HUES64 (cell line): Measurements from ENCODE around the gene HSPBP1.

Source experiments
- H3K27ac ChIP-seq: 2 replicates; pipeline ENCODE4 v1.7.0; 2013; ENCODE audit warnings: low read depth, low read length, inconsistent platforms
- H3K27me3 ChIP-seq: 2 replicates; pipeline ENCODE4 v1.6.1; 2013; ENCODE audit warnings: mild to moderate bottlenecking, low read length; ENCODE audit not compliant: insufficient read depth
- H3K36me3 ChIP-seq: 2 replicates; pipeline ENCODE4 v1.6.1; 2013; ENCODE audit warnings: mild to moderate bottlenecking, low read length; ENCODE audit not compliant: insufficient read depth
- H3K4me1 ChIP-seq: 2 replicates; pipeline ENCODE4 v1.6.1; 2013; ENCODE audit warnings: mild to moderate bottlenecking, low read length, moderate library complexity; ENCODE audit not compliant: insufficient read depth
- H3K4me3 ChIP-seq: 2 replicates; pipeline ENCODE4 v1.5.1; 2013; ENCODE audit warnings: mild to moderate bottlenecking, low read length, moderate library complexity
- H3K9ac ChIP-seq: 2 replicates; pipeline ENCODE4 v1.6.1; 2013; ENCODE audit warnings: mild to moderate bottlenecking, low read depth, low read length
- H3K9me3 ChIP-seq: 2 replicates; pipeline ENCODE4 v1.6.1; 2013; ENCODE audit warnings: low read depth, low read length; ENCODE audit not compliant: insufficient read depth
- WGBS: fragments of 150-250, 120-280 bp; methylation state at CpG from one replicate; pipeline ENCODE4 v1.1.7; 2013; ENCODE audit warnings: missing lambda C conversion rate; 5-methylcytosine and 5-hydroxymethylcytosine counted together

HSPBP1 gene

DNA sequence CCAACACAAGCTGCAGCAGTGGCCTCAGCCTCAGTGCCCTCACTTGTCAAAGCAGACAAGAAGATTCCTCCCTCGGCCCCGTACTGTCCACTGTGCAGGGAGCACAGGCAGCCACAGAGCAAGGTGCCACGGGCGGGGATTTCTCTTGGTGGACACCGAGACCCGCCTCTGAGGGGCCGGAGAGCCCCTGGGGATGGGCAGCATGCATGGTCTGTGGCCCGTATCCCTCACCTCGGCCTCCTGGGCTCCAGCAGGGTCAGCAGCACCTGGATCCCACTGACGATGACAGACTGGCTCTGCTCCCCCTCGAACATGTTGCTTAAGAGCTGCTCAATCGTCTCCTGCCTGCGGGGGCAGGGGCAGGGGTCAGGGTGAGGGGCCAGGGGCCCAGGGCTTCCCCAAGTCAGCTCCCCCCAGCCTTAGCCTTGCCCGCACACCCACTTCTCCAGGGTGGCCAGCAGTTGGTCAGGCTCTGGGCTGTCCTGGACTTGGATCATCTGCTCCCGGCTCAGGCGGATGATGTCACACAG, 37.9 kb downstream of the HSPBP1 start:
- no peak overlapping the region for H3K27ac ChIP-seq
- H3K9ac ChIP-seq: no peak overlapping the region
- H3K9me3 ChIP-seq: no peaks in the 10 kb centered on the region
- H3K4me3 ChIP-seq: no peak overlapping the region
- peaks cover 93% of the 10 kb centered on the region for H3K36me3 ChIP-seq
- 96% methylated on average over 16 of the region's 16 CpGs for WGBS
- no peaks in the 10 kb centered on the region for H3K4me1 ChIP-seq
- no peaks in the 10 kb centered on the region for H3K27me3 ChIP-seq

DNA sequence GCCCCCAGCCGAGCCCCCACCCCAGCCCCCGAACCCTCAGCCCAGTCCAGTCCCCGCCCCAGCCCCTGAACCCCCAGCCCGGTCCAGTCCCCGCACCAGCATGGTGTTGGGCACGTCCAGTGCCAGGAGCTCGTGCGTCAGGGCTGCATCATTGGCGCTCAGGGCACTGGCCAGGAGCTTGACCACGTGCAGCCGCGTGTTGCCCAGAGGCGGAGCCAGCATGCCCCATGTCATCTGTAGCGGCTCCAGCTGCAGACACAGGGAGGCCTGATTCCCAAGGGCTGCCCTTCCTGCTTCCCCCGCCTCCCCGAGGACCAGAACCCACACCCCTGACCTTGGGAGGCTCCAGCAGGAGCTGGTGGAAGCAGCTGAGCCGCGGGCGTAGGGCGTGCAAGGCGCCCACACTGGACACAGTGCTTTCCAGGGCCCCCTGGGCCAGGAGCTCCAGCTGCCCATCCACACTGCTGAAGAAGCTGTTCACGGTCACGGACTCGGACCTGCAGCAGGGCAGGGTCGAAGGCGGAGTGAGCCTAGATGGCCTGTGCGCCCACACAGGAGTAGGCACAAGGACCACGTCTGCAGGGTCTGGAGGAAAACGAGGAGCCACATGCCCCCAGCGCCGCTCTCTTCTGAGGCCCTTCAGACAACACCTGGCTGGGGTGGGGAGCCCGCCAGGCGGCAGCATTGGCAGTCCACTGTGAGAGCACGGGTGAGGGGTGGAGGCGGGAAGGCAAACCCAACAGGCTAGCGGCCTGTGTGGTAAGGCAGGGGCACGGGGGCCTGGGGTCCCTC, 38.6 kb downstream of the HSPBP1 start:
- Histone ChIP-seq H3K36me3 (peaks cover 94% of the 10 kb centered on the region), H3K27ac (no peak overlapping the region)
- 96% methylated on average over 37 of the region's 37 CpGs for WGBS

DNA sequence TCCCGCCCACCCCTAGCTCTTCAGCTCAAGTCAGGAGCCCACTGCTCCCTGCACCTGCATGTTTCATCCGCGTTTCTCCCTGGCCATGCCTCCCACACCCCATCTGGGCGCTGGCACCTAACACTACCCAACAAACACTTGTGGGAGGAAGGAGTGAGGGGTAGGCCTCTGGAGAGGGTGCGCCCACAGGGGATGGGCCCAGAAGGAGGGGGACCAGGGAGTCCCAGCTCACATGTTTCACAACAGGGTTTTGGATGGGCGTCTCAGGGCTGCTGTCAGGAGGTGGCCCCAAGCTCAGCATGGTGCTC, 39.2 kb downstream of the HSPBP1 start:
- Histone ChIP-seq H3K4me3 (no peak overlapping the region), H3K4me1 (no peaks in the 10 kb centered on the region), H3K9me3 (no peaks in the 10 kb centered on the region), H3K27me3 (no peaks in the 10 kb centered on the region), H3K9ac (no peak overlapping the region), H3K27ac (no peak overlapping the region), H3K36me3 (peaks cover 94% of the 10 kb centered on the region)
- WGBS: 93% methylated on average over 5 of the region's 6 CpGs

More for the DNA sequence above, 38.6 kb downstream of the HSPBP1 start:
- H3K9ac ChIP-seq: no peak overlapping the region
- H3K9me3 ChIP-seq: no peaks in the 10 kb centered on the region
- no peak overlapping the region for H3K4me3 ChIP-seq
- H3K27me3 ChIP-seq: no peaks in the 10 kb centered on the region
- no peaks in the 10 kb centered on the region for H3K4me1 ChIP-seq

DNA sequence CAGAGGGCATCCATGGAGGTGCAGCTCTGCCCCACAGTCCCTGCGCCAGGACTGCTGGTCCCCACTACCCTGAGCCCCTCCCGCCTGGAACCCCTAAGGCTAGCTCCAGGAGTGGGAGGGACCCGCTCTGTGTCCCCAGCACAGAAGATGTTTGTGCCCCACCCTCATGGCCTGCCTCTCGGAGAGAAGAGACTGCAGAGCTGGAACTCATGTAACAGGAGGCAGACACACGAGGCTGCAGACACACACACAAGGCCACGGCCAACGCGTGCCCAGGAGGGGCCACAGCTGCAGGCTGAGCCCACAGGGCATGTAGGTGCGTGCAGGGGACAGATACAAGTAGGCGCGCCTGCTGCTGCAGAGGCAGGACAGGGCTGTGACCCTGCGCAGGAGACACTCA, 40.9 kb downstream of the HSPBP1 start:
- Histone ChIP-seq H3K4me1 (no peaks in the 10 kb centered on the region), H3K4me3 (no peak overlapping the region), H3K27ac (no peak overlapping the region), H3K36me3 (peaks cover 85% of the 10 kb centered on the region), H3K9ac (no peak overlapping the region), H3K27me3 (no peaks in the 10 kb centered on the region), H3K9me3 (no peaks in the 10 kb centered on the region)
- 96% methylated on average over 12 of the region's 12 CpGs for WGBS

DNA sequence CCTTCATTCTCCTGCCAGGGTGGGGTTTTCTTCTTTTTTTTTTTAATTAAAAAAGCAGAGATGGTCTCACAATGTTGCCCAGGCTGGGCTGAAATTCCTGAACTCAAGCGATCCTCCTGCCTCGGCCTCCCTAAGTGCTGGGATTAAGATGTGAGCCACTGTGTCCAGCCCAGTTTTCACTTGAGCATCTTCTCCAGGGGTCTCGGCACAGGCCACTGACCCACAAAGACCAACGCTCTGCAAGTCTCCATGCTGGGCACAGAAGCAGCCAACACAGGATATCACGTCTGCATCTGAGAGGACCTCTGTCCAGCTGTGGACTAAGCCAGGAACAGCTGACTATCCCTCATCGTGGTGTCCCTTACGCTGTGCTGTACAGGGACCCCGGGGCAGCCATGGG, 41.9 kb downstream of the HSPBP1 start:
- Histone ChIP-seq H3K27me3 (no peaks in the 10 kb centered on the region), H3K36me3 (peaks cover 87% of the 10 kb centered on the region), H3K27ac (no peak overlapping the region), H3K9ac (no peak overlapping the region), H3K9me3 (no peaks in the 10 kb centered on the region), H3K4me1 (no peaks in the 10 kb centered on the region), H3K4me3 (no peak overlapping the region)
- WGBS: 96% methylated on average over 8 of the region's 8 CpGs

DNA sequence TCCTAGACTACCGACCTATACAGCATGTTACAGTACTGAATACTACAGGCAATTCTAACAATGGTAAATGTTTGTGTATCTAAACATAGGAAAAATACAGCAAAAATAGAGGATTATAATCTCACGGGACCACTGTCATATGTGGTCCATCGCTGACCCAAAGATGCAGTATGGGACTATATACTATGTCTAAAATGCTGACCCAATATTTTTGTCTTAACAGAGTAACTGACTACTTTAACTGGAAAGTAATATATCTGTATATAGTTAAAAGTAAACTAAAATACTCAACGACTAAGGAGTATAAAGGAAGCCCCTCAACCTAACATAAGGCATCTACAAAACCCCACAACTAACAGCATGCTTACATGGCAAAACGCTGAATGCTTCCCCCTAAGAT, 46.9 kb downstream of the HSPBP1 start:
- peaks cover 76% of the 10 kb centered on the region for H3K36me3 ChIP-seq
- H3K4me3 ChIP-seq: no peak overlapping the region
- H3K9ac ChIP-seq: no peak overlapping the region
- H3K4me1 ChIP-seq: no peaks in the 10 kb centered on the region
- WGBS: 94% methylated on average over 5 of the region's 5 CpGs
- H3K9me3 ChIP-seq: no peaks in the 10 kb centered on the region
- no peaks in the 10 kb centered on the region for H3K27me3 ChIP-seq
- H3K27ac ChIP-seq: no peak overlapping the region

DNA sequence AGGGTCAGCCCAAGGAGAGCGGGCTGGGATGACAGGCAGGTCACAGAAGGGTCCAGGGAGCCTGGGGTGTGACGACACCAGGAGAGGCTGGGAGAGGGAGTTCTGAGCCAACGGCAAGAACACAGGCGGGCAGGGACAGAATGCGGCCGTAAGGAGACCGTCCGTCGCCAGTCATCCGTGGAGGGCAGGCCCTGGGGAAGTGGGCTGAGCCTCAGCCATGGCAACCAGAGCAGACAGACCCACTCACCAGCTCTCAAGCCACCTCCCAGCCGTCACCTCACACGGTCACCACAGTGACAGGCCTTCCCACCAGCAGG, 47.7 kb downstream of the HSPBP1 start:
- H3K27ac ChIP-seq: no peak overlapping the region

DNA sequence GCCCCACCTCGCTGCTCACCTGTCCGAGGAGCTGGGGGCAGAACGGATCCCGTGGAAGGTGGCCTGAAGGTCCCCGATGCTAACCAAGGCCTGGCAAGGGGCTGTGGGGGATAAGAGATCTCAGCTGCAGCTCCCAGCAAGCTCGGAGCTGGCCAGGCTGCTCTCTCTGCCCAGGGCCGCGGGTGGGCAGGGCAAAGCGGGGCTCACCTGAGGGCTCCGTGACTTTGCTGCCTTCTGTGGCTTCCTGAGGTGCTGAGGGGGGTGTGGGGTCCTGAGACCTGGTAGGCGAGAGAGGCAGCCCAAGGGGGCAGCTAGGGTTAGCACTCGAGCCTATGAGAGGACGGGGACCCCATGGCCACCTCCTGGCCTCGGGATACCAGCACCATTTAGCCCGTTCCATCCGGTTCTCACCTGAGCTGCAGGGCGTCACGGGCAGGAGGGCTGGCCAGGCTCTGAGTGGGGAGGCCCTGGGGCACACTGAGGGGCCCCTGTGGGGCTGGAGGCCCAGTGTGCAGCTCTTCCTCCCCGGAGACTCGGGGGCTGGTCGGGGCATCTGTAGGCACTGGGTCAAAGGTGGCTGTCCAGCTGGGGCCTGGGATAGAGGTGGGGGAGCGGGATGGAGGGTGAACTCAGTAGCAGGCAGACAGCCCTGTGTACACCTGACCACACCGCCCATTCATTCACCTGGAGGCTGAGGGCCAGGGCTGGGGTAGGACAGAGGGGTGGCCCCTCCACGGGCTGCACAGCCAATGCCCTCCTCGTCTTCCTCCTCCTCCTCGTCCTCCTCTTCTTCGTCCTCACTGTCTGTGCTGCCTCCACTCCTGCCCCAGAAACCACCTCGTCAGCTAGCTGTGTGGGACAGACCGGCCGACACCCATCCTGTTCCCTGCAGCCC, 48.3 kb downstream of the HSPBP1 start:
- Histone ChIP-seq H3K27ac (no peak overlapping the region), H3K4me1 (no peaks in the 10 kb centered on the region), H3K4me3 (no peak overlapping the region), H3K9ac (no peak overlapping the region), H3K36me3 (peaks cover 65% of the 10 kb centered on the region), H3K27me3 (no peaks in the 10 kb centered on the region), H3K9me3 (no peaks in the 10 kb centered on the region)
- 93% methylated on average over 30 of the region's 30 CpGs for WGBS

More for the DNA sequence above, 47.7 kb downstream of the HSPBP1 start:
- Histone ChIP-seq H3K4me3 (no peak overlapping the region), H3K36me3 (peaks cover 71% of the 10 kb centered on the region), H3K4me1 (no peaks in the 10 kb centered on the region), H3K9me3 (no peaks in the 10 kb centered on the region), H3K27me3 (no peaks in the 10 kb centered on the region), H3K9ac (no peak overlapping the region)
- 94% methylated on average over 12 of the region's 12 CpGs for WGBS

DNA sequence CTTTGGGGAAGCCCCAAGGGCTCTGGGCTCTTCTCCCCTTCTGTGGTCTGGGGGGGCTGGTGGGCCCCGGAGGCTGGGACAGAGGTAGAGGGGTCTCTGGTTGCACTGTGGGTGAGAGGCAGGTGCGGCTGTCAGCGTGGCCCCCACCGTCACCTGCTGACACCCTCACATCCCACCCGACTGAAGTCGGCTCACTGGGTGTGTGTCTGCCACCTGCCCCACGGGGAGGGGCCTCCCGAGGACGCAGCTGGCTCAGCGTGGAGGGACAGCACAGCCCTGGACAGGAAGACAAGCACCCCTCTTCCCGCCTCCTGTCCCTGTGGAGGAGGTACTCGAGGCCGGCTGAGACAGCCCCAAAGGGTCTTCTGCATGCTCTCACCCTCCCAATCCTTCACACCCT, 49.1 kb downstream of the HSPBP1 start:
- no peaks in the 10 kb centered on the region for H3K9me3 ChIP-seq
- no peak overlapping the region for H3K4me3 ChIP-seq
- H3K36me3 ChIP-seq: peaks cover 57% of the 10 kb centered on the region
- H3K9ac ChIP-seq: no peak overlapping the region
- no peaks in the 10 kb centered on the region for H3K27me3 ChIP-seq
- 96% methylated on average over 12 of the region's 13 CpGs for WGBS
- H3K4me1 ChIP-seq: no peaks in the 10 kb centered on the region
- H3K27ac ChIP-seq: no peak overlapping the region

DNA sequence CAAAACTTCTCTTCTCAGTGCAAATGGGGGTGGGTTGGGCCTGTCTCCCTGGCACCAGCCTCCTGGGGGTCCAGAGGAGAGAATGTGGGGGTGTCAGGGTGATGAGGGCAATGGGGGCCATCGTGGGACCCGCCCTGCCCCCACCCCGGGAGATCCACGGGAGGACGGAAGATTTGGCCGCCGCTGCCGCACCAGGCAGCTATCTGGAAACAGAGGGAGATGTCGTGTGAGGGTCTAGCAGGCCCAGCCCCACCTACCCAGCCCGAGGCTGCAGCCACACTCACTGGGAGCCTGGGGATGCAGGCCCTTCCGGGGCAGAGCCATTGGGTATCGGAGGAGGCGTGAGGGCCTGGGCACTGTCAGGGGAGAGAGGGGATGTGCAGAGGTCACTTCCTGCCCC, 49.6 kb downstream of the HSPBP1 start:
- Histone ChIP-seq H3K36me3 (peaks cover 55% of the 10 kb centered on the region), H3K9me3 (no peaks in the 10 kb centered on the region), H3K9ac (no peak overlapping the region), H3K27me3 (no peaks in the 10 kb centered on the region), H3K27ac (no peak overlapping the region), H3K4me3 (no peak overlapping the region), H3K4me1 (no peaks in the 10 kb centered on the region)
- WGBS: 86% methylated on average over 10 of the region's 13 CpGs

DNA sequence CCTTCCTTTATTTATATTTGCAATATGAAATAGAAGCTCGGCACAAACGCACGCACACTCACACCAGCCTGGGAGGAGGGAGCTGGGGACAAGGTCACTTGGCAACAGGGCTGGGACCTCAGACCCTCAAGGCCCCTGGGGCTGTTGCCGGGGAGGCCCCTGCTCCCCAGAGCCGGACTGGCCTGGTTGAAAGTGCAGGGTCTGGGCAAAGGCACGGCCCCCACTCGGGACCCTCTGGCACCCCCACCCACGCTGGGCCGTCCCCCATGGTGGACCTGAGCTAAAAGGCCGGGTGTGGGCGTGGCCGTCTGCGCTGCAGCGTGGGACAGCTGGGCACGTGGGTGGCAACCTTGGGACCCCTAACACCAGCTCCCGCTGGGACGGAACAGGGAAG, 50.1 kb downstream of the HSPBP1 start:
- Histone ChIP-seq H3K27me3 (no peaks in the 10 kb centered on the region), H3K4me1 (no peaks in the 10 kb centered on the region), H3K4me3 (no peak overlapping the region), H3K9me3 (no peaks in the 10 kb centered on the region), H3K36me3 (peaks cover 51% of the 10 kb centered on the region), H3K9ac (no peak overlapping the region), H3K27ac (no peak overlapping the region)
- WGBS: 93% methylated on average over 17 of the region's 17 CpGs
